ENCODE measurements around the gene TEC. TPM values are rescaled to one million over a fixed set of nuclear protein-coding genes. Genes with fewer than 3 reads are reported as not detected.

TEC gene
- total RNA-seq, 1 donor from 2014 or later, result not detected

DNA sequence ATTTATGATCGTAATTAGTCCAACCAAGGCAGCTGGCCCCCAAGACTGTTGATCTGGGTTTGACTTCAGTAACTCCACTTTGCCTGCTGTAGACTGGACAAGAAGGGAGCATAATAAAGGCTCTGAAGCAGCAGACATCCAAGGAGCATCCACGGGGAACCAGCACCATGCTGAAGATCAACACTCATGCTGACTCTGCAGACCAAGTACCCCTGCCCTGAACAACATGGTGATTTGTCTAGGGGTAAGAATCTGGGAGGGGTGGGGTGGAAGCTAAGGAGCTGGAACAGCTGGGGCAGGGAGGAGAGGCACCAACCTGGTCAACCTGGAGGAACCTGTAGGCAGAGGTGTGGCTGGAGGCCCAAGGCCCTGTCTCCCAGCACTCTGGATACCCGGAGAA is 2.1 kb downstream of the TEC start:
- Histone ChIP-seq H4K20me1 (ENCODE audit: low read depth) (no peaks in the 10 kb centered on the region), H3F3A (ENCODE audit: low read depth) (peaks cover 9% of the 10 kb centered on the region), H3K27me3 (peaks cover 33% of the 10 kb centered on the region), H3K4me2 (no peak overlapping the region), H3K9me3 (ENCODE audit: low read depth) (no peaks in the 10 kb centered on the region), H3K4me1 (no peaks in the 10 kb centered on the region), H2AFZ (replicated peaks) (no peak overlapping the region), H3K36me3 (no peaks in the 10 kb centered on the region), H3K79me2 (ENCODE audit: low read depth) (no peaks in the 10 kb centered on the region), H3K9ac (no peak overlapping the region), H3K27ac (no peak overlapping the region), H3K4me3 (no peak overlapping the region)
- H3K27ac Mint-ChIP-seq, result no peak overlapping the region
- H3K4me1 Mint-ChIP-seq, result peaks cover 2% of the 10 kb centered on the region
- H3K27me3 Mint-ChIP-seq (ENCODE audit: insufficient read depth, low read depth), result peaks cover 13% of the 10 kb centered on the region
- DNase-seq (ENCODE audit: low spot score), result no peak
- H3K36me3 Mint-ChIP-seq, result no peaks in the 10 kb centered on the region
- TF ChIP-seq, protein P1, sequence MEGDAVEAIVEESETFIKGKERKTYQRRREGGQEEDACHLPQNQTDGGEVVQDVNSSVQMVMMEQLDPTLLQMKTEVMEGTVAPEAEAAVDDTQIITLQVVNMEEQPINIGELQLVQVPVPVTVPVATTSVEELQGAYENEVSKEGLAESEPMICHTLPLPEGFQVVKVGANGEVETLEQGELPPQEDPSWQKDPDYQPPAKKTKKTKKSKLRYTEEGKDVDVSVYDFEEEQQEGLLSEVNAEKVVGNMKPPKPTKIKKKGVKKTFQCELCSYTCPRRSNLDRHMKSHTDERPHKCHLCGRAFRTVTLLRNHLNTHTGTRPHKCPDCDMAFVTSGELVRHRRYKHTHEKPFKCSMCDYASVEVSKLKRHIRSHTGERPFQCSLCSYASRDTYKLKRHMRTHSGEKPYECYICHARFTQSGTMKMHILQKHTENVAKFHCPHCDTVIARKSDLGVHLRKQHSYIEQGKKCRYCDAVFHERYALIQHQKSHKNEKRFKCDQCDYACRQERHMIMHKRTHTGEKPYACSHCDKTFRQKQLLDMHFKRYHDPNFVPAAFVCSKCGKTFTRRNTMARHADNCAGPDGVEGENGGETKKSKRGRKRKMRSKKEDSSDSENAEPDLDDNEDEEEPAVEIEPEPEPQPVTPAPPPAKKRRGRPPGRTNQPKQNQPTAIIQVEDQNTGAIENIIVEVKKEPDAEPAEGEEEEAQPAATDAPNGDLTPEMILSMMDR (IDR thresholded peaks at IDR 0.05), result no peak
- TF ChIP-seq EZH2 (IDR thresholded peaks at IDR 0.05), result no peak
- no peak for TF ChIP-seq EZH2phosphoT487 (IDR thresholded peaks at IDR 0.05)
- H3K9me3 Mint-ChIP-seq, result peaks cover 4% of the 10 kb centered on the region
- peak overlapping the region; percentile 27 for H3K4me3 Mint-ChIP-seq

DNA sequence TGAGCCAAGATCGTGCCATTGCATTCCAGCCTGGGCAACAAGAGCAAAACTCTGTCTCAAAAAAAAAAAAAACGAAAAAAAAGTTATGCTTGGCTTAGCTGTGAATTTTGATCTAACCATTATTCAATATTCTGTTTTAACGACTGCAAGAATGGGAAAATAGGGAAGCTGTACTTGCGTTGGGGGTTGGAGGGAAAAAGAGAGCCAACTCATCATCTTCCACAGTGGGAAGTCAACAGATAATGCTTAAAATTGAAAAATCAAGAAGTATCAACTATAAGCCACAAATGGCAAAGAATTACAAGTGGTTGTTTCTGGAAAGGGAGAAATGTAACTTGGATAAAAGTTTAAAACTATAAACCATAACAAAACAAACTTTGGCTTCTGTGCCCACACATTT is 2.9 kb downstream of the TEC start:
- H3K9me3 Mint-ChIP-seq, result peaks cover 4% of the 10 kb centered on the region
- Histone ChIP-seq H3K36me3 (no peaks in the 10 kb centered on the region), H3K4me3 (no peak overlapping the region), H3F3A (ENCODE audit: low read depth) (peaks cover 9% of the 10 kb centered on the region), H3K9me3 (ENCODE audit: low read depth) (no peaks in the 10 kb centered on the region), H3K4me1 (no peaks in the 10 kb centered on the region), H2AFZ (replicated peaks) (no peak overlapping the region), H3K4me2 (no peak overlapping the region), H3K9ac (no peak overlapping the region), H3K27ac (no peak overlapping the region), H4K20me1 (ENCODE audit: low read depth) (no peaks in the 10 kb centered on the region), H3K79me2 (ENCODE audit: low read depth) (no peaks in the 10 kb centered on the region), H3K27me3 (peaks cover 33% of the 10 kb centered on the region)
- TF ChIP-seq EZH2phosphoT487 (IDR thresholded peaks at IDR 0.05) (no peak), EZH2 (IDR thresholded peaks at IDR 0.05) (no peak)
- TF ChIP-seq, protein P1 (IDR thresholded peaks at IDR 0.05), result no peak
- no peak overlapping the region for H3K27ac Mint-ChIP-seq
- H3K4me1 Mint-ChIP-seq, result peaks cover 2% of the 10 kb centered on the region
- no peak for DNase-seq (ENCODE audit: low spot score)
- peaks cover 13% of the 10 kb centered on the region for H3K27me3 Mint-ChIP-seq (ENCODE audit: insufficient read depth, low read depth)
- H3K36me3 Mint-ChIP-seq, result no peaks in the 10 kb centered on the region
- H3K4me3 Mint-ChIP-seq, result no peak overlapping the region

DNA sequence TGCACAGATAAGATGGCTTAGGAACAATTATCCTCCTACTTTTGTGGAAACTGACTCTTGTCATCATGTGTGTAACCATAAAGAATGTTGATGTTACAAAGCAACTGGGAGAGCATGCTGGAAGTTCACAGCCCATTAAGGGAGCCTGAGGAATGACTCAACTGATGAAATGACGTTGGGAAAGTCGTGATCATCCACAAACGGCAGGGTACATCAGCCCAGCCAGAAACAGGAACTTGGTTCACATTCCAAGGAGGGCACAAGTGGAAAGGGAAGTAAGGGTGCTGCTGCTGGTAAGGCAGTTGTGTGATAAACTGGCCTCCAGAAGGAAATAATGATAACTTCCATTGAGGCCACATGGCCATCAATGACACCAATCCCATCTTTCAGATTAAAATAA is 6.7 kb downstream of the TEC start:
- no peaks in the 10 kb centered on the region for H3K4me1 Mint-ChIP-seq
- Histone ChIP-seq H3K4me1 (no peaks in the 10 kb centered on the region), H3K9me3 (ENCODE audit: low read depth) (no peaks in the 10 kb centered on the region), H3F3A (ENCODE audit: low read depth) (no peaks in the 10 kb centered on the region), H3K4me3 (no peak overlapping the region), H3K4me2 (no peak overlapping the region), H2AFZ (replicated peaks) (no peak overlapping the region), H4K20me1 (ENCODE audit: low read depth) (no peaks in the 10 kb centered on the region), H3K79me2 (ENCODE audit: low read depth) (no peaks in the 10 kb centered on the region), H3K36me3 (no peaks in the 10 kb centered on the region), H3K27ac (no peak overlapping the region), H3K9ac (no peak overlapping the region), H3K27me3 (peaks cover 6% of the 10 kb centered on the region)
- no peak overlapping the region for H3K27ac Mint-ChIP-seq
- TF ChIP-seq, protein P1 (IDR thresholded peaks at IDR 0.05), result no peak
- TF ChIP-seq EZH2 (IDR thresholded peaks at IDR 0.05) (no peak), EZH2phosphoT487 (IDR thresholded peaks at IDR 0.05) (no peak)
- H3K9me3 Mint-ChIP-seq, result no peaks in the 10 kb centered on the region
- no peaks in the 10 kb centered on the region for H3K27me3 Mint-ChIP-seq (ENCODE audit: insufficient read depth, low read depth)
- no peaks in the 10 kb centered on the region for H3K36me3 Mint-ChIP-seq
- no peak overlapping the region for H3K4me3 Mint-ChIP-seq
- DNase-seq (ENCODE audit: low spot score), result no peak

Measured in neural progenitor cell (in vitro differentiated cells).